T-helper 1 cell treated with Interleukin-12 subunit alpha and Interleukin-12 subunit beta and Interleukin-4 antibody, amounts not matched to agents 30 μg/mL and 1 μg/mL, for 36 hours (primary cell): ENCODE data around the gene EN1.

Experiments
- H3K27ac Mint-ChIP-seq: one replicate; pipeline ENCODE4 v1.8.0; 2021; ENCODE audit warnings: mild to moderate bottlenecking, mixed read lengths
- H3K27me3 Mint-ChIP-seq: one replicate; pipeline ENCODE4 v1.8.0; 2021; ENCODE audit warnings: low read depth, mixed read lengths
- H3K36me3 Mint-ChIP-seq: one replicate; pipeline ENCODE4 v1.8.0; 2021; ENCODE audit warnings: low read depth, mixed read lengths
- H3K4me1 Mint-ChIP-seq: one replicate; pipeline ENCODE4 v1.8.0; 2021; ENCODE audit warnings: low read depth, mixed read lengths
- H3K4me3 Mint-ChIP-seq: one replicate; pipeline ENCODE4 v1.8.0; 2021; ENCODE audit warnings: mild to moderate bottlenecking, moderate library complexity, mixed read lengths
- H3K9me3 Mint-ChIP-seq: one replicate; pipeline ENCODE4 v1.8.0; 2021; ENCODE audit warnings: mixed read lengths

Gene EN1

DNA sequence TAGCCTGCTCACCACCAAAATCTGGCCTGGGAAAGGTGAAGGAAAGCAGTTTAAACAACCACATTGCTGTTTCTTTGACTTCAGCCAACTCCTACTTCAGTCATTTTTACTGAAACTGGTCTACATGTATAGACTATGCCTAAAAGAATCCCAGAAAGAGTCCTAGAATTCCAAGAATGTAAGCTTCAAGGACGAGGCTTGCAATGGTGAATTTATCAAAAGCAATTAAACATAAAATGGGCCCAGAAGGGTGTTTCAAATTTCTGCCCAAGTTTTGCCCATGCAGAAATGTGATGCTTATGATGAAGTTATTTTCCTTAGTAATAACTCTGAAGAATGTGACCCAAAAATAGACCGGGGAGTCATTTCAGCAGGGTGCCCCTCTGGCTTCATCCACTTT is 16.6 kb downstream of the EN1 start:
- Mint-ChIP-seq H3K27ac (no peak overlapping the region), H3K4me1 (peaks cover 2% of the 10 kb centered on the region), H3K9me3 (no peaks in the 10 kb centered on the region), H3K36me3 (no peaks in the 10 kb centered on the region), H3K4me3 (no peak overlapping the region), H3K27me3 (peaks cover 73% of the 10 kb centered on the region)

DNA sequence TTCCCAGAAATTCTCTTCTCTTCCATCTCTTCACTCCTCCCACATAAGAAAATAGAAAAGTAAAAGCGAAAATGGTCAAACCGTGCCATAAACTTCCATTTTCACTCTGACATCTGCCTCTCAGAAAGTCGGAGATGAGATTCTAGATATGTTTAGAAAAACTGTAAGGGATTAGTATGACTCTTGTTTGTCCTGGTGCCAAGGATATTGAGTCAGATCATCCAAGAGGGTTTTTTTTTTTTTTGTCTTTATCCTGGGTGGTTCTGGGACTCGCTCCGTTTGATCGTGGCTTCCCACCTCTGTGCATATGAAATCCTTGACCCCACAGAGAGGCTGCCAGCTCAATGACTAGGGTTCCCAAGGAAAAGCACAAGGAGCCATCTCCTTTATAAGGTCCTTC is 17.3 kb downstream of the EN1 start:
- peaks cover 2% of the 10 kb centered on the region for H3K4me1 Mint-ChIP-seq
- H3K4me3 Mint-ChIP-seq: no peak overlapping the region
- no peaks in the 10 kb centered on the region for H3K9me3 Mint-ChIP-seq
- no peak overlapping the region for H3K27ac Mint-ChIP-seq
- H3K36me3 Mint-ChIP-seq: no peaks in the 10 kb centered on the region
- H3K27me3 Mint-ChIP-seq: peaks cover 73% of the 10 kb centered on the region

GRCh38 chr2:118826093-118826492 is 21.4 kb downstream of the EN1 start:
- Mint-ChIP-seq H3K4me3 (no peak overlapping the region), H3K27ac (no peak overlapping the region), H3K36me3 (no peaks in the 10 kb centered on the region), H3K27me3 (peaks cover 52% of the 10 kb centered on the region), H3K9me3 (no peaks in the 10 kb centered on the region), H3K4me1 (peaks cover 2% of the 10 kb centered on the region)

DNA sequence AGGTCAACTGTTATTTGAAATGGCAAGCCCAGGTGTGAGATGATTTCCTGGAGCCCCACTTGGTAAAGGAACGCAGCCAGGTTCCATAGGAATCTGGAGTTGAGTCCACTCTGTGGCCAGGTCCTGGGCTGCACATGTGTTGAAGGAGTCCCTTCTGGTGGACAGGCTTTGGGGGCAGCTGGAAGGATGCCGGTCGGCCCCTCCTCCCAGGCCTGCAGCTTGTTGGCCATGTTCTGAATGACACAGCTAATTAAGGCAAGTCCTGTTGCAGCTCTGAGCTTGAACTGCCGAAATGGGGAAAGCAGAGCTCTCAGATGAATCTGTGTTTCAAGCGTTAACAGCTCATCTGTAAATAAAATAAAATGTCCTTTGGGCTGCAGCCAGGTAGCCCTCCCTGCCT is 23.8 kb downstream of the EN1 start:
- H3K27me3 Mint-ChIP-seq: peaks cover 52% of the 10 kb centered on the region
- H3K36me3 Mint-ChIP-seq: no peaks in the 10 kb centered on the region
- no peaks in the 10 kb centered on the region for H3K9me3 Mint-ChIP-seq
- H3K4me3 Mint-ChIP-seq: no peak overlapping the region
- peaks cover 2% of the 10 kb centered on the region for H3K4me1 Mint-ChIP-seq
- no peak overlapping the region for H3K27ac Mint-ChIP-seq

GRCh38 chr2:118822572-118822971 is 24.9 kb downstream of the EN1 start:
- peaks cover 52% of the 10 kb centered on the region for H3K27me3 Mint-ChIP-seq
- H3K4me1 Mint-ChIP-seq: peaks cover 2% of the 10 kb centered on the region
- no peaks in the 10 kb centered on the region for H3K36me3 Mint-ChIP-seq
- no peak overlapping the region for H3K27ac Mint-ChIP-seq
- H3K9me3 Mint-ChIP-seq: no peaks in the 10 kb centered on the region
- no peak overlapping the region for H3K4me3 Mint-ChIP-seq

GRCh38 chr2:118822015-118822414 is 25.4 kb downstream of the EN1 start:
- no peaks in the 10 kb centered on the region for H3K9me3 Mint-ChIP-seq
- H3K4me1 Mint-ChIP-seq: peaks cover 2% of the 10 kb centered on the region
- H3K36me3 Mint-ChIP-seq: no peaks in the 10 kb centered on the region
- peaks cover 54% of the 10 kb centered on the region for H3K27me3 Mint-ChIP-seq
- H3K27ac Mint-ChIP-seq: no peak overlapping the region
- no peak overlapping the region for H3K4me3 Mint-ChIP-seq

DNA sequence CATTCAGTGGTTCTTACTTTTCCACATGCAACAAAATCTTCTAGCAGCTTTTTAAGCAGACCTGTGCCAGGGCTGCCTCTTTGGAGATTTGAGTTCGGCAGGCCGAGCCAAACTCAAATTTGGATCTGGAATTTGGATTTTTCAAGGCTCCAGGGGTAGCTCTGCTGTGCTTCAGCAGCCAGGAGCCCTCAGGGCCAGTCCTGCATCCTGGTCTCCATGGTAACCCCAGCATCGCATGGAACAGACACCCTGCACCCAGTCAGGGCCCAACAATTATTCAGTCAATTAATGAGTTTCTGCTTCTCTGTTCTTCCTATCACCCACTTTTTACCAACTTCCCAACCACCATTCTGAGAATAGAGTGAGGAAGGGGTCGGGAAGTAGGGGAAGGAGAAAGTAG is 30.0 kb downstream of the EN1 start:
- no peak overlapping the region for H3K27ac Mint-ChIP-seq
- H3K9me3 Mint-ChIP-seq: no peaks in the 10 kb centered on the region
- H3K36me3 Mint-ChIP-seq: no peaks in the 10 kb centered on the region
- H3K27me3 Mint-ChIP-seq: peaks cover 32% of the 10 kb centered on the region
- H3K4me1 Mint-ChIP-seq: no peaks in the 10 kb centered on the region
- H3K4me3 Mint-ChIP-seq: no peak overlapping the region

GRCh38 chr2:118816669-118817068 is 30.8 kb downstream of the EN1 start:
- no peak overlapping the region for H3K4me3 Mint-ChIP-seq
- H3K27me3 Mint-ChIP-seq: peaks cover 29% of the 10 kb centered on the region
- no peaks in the 10 kb centered on the region for H3K9me3 Mint-ChIP-seq
- H3K36me3 Mint-ChIP-seq: no peaks in the 10 kb centered on the region
- H3K27ac Mint-ChIP-seq: no peak overlapping the region
- H3K4me1 Mint-ChIP-seq: no peaks in the 10 kb centered on the region

DNA sequence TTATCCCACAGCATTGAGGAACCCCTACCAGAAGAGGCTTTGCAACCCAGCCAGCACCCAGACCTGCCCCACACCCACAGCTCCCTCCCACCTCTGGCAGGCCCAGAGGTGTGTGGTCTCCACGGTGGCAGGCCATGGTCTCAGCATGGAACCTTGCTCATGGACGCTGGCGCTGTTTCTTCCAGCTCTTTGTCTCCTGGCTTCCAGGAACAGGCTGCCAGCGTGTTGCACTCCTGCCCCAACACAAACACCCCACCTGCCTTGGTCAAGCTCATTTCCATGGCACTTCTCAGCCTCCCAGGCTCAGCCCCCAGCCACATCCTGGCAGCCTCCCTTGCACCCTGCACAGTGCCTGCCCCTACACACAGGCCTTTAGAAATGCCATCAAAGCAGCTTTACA is 31.7 kb downstream of the EN1 start:
- Mint-ChIP-seq H3K9me3 (no peaks in the 10 kb centered on the region), H3K27me3 (peaks cover 30% of the 10 kb centered on the region), H3K27ac (no peak overlapping the region), H3K36me3 (no peaks in the 10 kb centered on the region), H3K4me1 (no peaks in the 10 kb centered on the region), H3K4me3 (no peak overlapping the region)

DNA sequence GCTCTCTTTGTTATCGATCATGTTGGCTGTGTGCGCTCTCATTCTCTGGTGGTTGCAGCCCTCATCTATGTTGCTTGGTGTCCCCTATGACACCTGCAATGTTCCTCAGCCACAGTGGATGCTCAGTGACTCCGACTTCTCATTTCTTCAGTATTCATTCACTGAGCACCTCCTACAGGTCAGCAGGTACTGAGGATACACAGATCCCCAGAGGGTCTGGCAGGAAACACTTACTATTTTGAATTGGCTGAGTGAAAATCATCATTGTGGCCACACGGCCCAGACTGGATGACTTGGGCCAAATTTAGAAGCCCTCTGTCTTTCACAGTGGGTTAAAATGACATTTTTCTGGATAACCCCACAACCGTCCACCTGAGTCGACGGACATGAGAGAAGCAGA is 32.1 kb downstream of the EN1 start:
- no peaks in the 10 kb centered on the region for H3K36me3 Mint-ChIP-seq
- no peaks in the 10 kb centered on the region for H3K9me3 Mint-ChIP-seq
- no peak overlapping the region for H3K4me3 Mint-ChIP-seq
- H3K27ac Mint-ChIP-seq: no peak overlapping the region
- H3K27me3 Mint-ChIP-seq: peaks cover 27% of the 10 kb centered on the region
- no peaks in the 10 kb centered on the region for H3K4me1 Mint-ChIP-seq

DNA sequence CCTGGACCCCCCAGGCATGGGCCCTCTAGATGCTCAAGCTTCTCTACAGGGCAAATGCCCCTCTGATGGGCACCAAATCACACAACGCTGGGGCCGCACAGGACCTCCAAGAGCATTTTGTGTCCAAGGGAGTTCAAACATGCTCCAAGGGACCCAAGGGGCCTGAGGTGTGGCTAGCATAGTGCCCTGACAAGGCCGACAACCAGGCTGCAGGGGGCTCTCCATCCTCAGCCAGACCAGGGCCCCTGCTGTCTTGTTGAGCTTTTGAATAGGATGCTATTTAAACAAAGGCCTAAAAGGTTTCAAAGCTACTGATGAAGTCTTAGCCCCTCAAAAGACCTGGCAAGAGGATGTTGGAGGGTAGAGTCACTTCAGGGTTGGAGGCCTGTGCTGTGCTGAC is 33.1 kb downstream of the EN1 start:
- H3K4me3 Mint-ChIP-seq: no peak overlapping the region
- H3K27me3 Mint-ChIP-seq: peaks cover 31% of the 10 kb centered on the region
- H3K4me1 Mint-ChIP-seq: no peaks in the 10 kb centered on the region
- H3K36me3 Mint-ChIP-seq: no peaks in the 10 kb centered on the region
- H3K27ac Mint-ChIP-seq: no peak overlapping the region
- no peaks in the 10 kb centered on the region for H3K9me3 Mint-ChIP-seq

GRCh38 chr2:118813601-118814339 is 33.7 kb downstream of the EN1 start:
- Mint-ChIP-seq H3K27me3 (peaks cover 30% of the 10 kb centered on the region), H3K27ac (no peak overlapping the region), H3K4me3 (no peak overlapping the region), H3K9me3 (no peaks in the 10 kb centered on the region), H3K4me1 (no peaks in the 10 kb centered on the region), H3K36me3 (no peaks in the 10 kb centered on the region)

DNA sequence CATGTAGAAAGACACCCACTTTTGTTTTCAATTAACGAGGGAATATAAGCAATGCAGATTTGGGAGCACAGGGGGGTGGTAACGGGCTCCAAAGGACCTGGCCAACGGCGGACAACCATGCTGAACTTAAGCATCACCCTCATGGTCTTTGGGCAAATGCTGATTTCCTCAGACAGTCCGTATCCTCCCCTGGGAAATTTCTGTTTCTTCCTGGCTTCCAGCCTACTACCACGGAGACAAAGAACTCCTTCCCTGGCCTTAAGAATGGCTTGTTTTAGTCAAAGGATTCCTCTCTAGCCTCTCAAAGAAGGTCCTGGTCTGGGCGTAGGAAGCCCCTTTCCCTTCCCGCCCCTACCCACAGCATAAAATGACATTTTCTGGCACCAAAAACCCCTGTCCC is 34.3 kb downstream of the EN1 start:
- H3K4me1 Mint-ChIP-seq: peaks cover 3% of the 10 kb centered on the region
- H3K9me3 Mint-ChIP-seq: no peaks in the 10 kb centered on the region
- no peak overlapping the region for H3K4me3 Mint-ChIP-seq
- H3K27me3 Mint-ChIP-seq: peaks cover 30% of the 10 kb centered on the region
- H3K36me3 Mint-ChIP-seq: no peaks in the 10 kb centered on the region
- no peak overlapping the region for H3K27ac Mint-ChIP-seq

DNA sequence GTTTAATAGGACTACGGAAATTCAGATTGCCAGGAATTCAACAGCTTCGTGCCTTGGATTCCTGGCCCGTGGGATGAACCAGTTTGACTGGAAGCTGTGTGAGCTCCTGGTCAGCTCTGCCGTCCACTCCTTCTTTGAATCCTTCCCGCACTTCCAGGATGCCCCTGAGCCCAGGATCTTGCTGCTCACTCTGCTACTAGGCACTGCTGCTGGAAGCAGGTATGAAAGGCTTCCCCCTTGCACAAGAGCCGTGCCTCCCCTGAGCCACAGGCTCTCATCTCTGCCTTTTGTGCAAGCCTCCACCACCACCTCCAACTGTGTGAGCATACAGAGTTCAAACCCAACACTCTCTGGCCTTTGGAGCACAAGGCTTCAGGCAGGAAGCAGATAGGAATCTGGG is 34.9 kb downstream of the EN1 start:
- no peaks in the 10 kb centered on the region for H3K36me3 Mint-ChIP-seq
- H3K4me1 Mint-ChIP-seq: peaks cover 5% of the 10 kb centered on the region
- H3K27ac Mint-ChIP-seq: no peak overlapping the region
- peaks cover 35% of the 10 kb centered on the region for H3K27me3 Mint-ChIP-seq
- H3K9me3 Mint-ChIP-seq: no peaks in the 10 kb centered on the region
- no peak overlapping the region for H3K4me3 Mint-ChIP-seq

GRCh38 chr2:118811514-118812115 is 35.8 kb downstream of the EN1 start:
- Mint-ChIP-seq H3K4me1 (peaks cover 5% of the 10 kb centered on the region), H3K27me3 (peaks cover 42% of the 10 kb centered on the region), H3K36me3 (no peaks in the 10 kb centered on the region), H3K9me3 (no peaks in the 10 kb centered on the region), H3K4me3 (no peak overlapping the region), H3K27ac (no peak overlapping the region)
